Astrocyte (in vitro differentiated cells and primary cell): ENCODE data around the gene NAALADL2. TPM values are rescaled to one million over a fixed set of nuclear protein-coding genes. Genes with fewer than 3 reads are reported as not detected.

Experiments
- DNase-seq: peaks from one replicate; pipeline ENCODE4 v3.0.0-alpha.2; 2010; ENCODE audit warnings: low read depth
- FAIRE-seq: peaks from 2 replicates; lab custom pipeline; 2011; peaks lifted over from hg19 to GRCh38; lab: Jason Lieb, UNC
- H2AFZ ChIP-seq: 2 replicates; pipeline ENCODE4 v1.6.0; 2012; ENCODE audit warnings: low read depth, low read length, inconsistent platforms
- H3K27ac ChIP-seq: 2 replicates; pipeline ENCODE4 v1.5.1; 2011; ENCODE audit warnings: low read depth, low read length, inconsistent platforms
- H3K27me3 ChIP-seq: 2 replicates; pipeline ENCODE4 v1.6.0; 2011; ENCODE audit warnings: low read length, inconsistent platforms; ENCODE audit not compliant: insufficient read depth
- H3K36me3 ChIP-seq: 2 replicates; pipeline ENCODE4 v1.5.1; 2011; ENCODE audit warnings: low read length, inconsistent platforms; ENCODE audit not compliant: insufficient read depth
- H3K4me1 ChIP-seq: 2 replicates; pipeline ENCODE4 v1.5.1; 2011; ENCODE audit warnings: low read length, inconsistent platforms; ENCODE audit not compliant: insufficient read depth
- H3K4me2 ChIP-seq: 2 replicates; pipeline ENCODE4 v1.6.0; 2012; ENCODE audit warnings: low read length, inconsistent platforms
- H3K4me3 ChIP-seq: 2 replicates; pipeline ENCODE4 v1.5.1; 2011; ENCODE audit warnings: low read depth, mild to moderate bottlenecking, low read length, inconsistent platforms; ENCODE audit not compliant: insufficient read depth
- H3K79me2 ChIP-seq: 2 replicates; pipeline ENCODE4 v1.6.0; 2012; ENCODE audit warnings: mild to moderate bottlenecking, low read length, inconsistent platforms; ENCODE audit not compliant: insufficient read depth
- H3K9ac ChIP-seq: 2 replicates; pipeline ENCODE4 v1.6.0; 2012; ENCODE audit warnings: mild to moderate bottlenecking, low read length, inconsistent platforms
- H3K9me3 ChIP-seq: 2 replicates; pipeline ENCODE4 v1.5.1; 2012; ENCODE audit warnings: low read depth, mild to moderate bottlenecking, low read length, inconsistent platforms; ENCODE audit not compliant: insufficient read depth
- H4K20me1 ChIP-seq: 2 replicates; pipeline ENCODE4 v1.6.0; 2012; ENCODE audit warnings: low read length, inconsistent platforms; ENCODE audit not compliant: insufficient read depth
- H3K27ac Mint-ChIP-seq: one replicate; pipeline ENCODE4 v1.8.0; 2021; ENCODE audit warnings: mild to moderate bottlenecking, mixed read lengths; ENCODE audit not compliant: unreplicated experiment
- H3K27me3 Mint-ChIP-seq: one replicate; pipeline ENCODE4 v1.8.0; 2021; ENCODE audit warnings: low read depth, mixed read lengths; ENCODE audit not compliant: unreplicated experiment
- H3K36me3 Mint-ChIP-seq: one replicate; pipeline ENCODE4 v1.8.0; 2021; ENCODE audit warnings: low read depth, mixed read lengths; ENCODE audit not compliant: unreplicated experiment
- H3K4me1 Mint-ChIP-seq: one replicate; pipeline ENCODE4 v1.8.0; 2021; ENCODE audit warnings: low read depth, mixed read lengths; ENCODE audit not compliant: unreplicated experiment
- H3K4me3 Mint-ChIP-seq: one replicate; pipeline ENCODE4 v1.8.0; 2021; ENCODE audit warnings: mild to moderate bottlenecking, moderate library complexity, mixed read lengths; ENCODE audit not compliant: unreplicated experiment
- H3K9me3 Mint-ChIP-seq: one replicate; pipeline ENCODE4 v1.8.0; 2021; ENCODE audit warnings: mild to moderate bottlenecking, mixed read lengths; ENCODE audit not compliant: unreplicated experiment
- EZH2 ChIP-seq: IDR thresholded peaks from 2 replicates; pipeline ENCODE4 v1.6.1; 2012; ENCODE audit warnings: mild to moderate bottlenecking, low read length, inconsistent platforms; ENCODE audit not compliant: insufficient read depth
- total RNA-seq: library from RNA; stranded (reverse); gene quantifications from 2 replicates; pipeline ENCODE4 v1.2.1, GENCODE V29; 2021
- TF ChIP-seq, protein P1 (sequence below): IDR thresholded peaks from 2 replicates; pipeline ENCODE4 v1.5.1; 2011; ENCODE audit warnings: low read depth, mild to moderate bottlenecking, inconsistent platforms, low read length, moderate library complexity; ENCODE audit not compliant: insufficient read depth

The NAALADL2 gene
- total RNA-seq, 1 donor from 2014 or later = 2.7 TPM

DNA sequence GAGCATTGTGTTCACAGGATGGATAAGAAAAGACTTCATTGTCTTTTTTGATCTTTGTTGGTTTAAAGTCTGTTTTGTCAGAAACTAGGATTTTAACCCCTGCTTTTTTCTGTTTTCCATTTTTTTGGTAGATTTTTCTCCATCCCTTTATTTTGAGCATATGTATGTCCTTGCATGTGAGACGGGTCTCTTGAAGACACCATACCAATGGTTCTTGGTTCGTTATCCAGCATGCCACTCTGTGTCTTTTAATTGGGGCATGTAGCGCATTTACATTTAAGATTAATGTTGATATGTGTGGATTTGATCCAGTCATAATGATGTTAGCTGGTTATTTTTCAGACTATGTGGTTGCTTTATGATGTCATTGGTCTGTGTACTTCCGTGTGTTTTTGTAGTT lies 687.0 kb downstream of the NAALADL2 start:
- Histone ChIP-seq H3K36me3 (no peaks in the 10 kb centered on the region), H3K79me2 (no peaks in the 10 kb centered on the region), H3K4me1 (no peaks in the 10 kb centered on the region), H3K27me3 (no peaks in the 10 kb centered on the region), H2AFZ (no peak overlapping the region), H4K20me1 (no peaks in the 10 kb centered on the region), H3K4me2 (no peak overlapping the region), H3K27ac (no peak overlapping the region), H3K9ac (no peak overlapping the region), H3K4me3 (no peak overlapping the region), H3K9me3 (no peaks in the 10 kb centered on the region)
- no peaks in the 10 kb centered on the region for H3K27me3 Mint-ChIP-seq
- TF ChIP-seq, protein P1, sequence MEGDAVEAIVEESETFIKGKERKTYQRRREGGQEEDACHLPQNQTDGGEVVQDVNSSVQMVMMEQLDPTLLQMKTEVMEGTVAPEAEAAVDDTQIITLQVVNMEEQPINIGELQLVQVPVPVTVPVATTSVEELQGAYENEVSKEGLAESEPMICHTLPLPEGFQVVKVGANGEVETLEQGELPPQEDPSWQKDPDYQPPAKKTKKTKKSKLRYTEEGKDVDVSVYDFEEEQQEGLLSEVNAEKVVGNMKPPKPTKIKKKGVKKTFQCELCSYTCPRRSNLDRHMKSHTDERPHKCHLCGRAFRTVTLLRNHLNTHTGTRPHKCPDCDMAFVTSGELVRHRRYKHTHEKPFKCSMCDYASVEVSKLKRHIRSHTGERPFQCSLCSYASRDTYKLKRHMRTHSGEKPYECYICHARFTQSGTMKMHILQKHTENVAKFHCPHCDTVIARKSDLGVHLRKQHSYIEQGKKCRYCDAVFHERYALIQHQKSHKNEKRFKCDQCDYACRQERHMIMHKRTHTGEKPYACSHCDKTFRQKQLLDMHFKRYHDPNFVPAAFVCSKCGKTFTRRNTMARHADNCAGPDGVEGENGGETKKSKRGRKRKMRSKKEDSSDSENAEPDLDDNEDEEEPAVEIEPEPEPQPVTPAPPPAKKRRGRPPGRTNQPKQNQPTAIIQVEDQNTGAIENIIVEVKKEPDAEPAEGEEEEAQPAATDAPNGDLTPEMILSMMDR = no peak
- no peak for TF ChIP-seq EZH2
- FAIRE-seq = no peak
- H3K27ac Mint-ChIP-seq = no peak overlapping the region
- no peaks in the 10 kb centered on the region for H3K36me3 Mint-ChIP-seq
- peaks cover 1% of the 10 kb centered on the region for H3K9me3 Mint-ChIP-seq
- no peaks in the 10 kb centered on the region for H3K4me1 Mint-ChIP-seq
- no peak overlapping the region for H3K4me3 Mint-ChIP-seq
- DNase-seq = no peak

DNA sequence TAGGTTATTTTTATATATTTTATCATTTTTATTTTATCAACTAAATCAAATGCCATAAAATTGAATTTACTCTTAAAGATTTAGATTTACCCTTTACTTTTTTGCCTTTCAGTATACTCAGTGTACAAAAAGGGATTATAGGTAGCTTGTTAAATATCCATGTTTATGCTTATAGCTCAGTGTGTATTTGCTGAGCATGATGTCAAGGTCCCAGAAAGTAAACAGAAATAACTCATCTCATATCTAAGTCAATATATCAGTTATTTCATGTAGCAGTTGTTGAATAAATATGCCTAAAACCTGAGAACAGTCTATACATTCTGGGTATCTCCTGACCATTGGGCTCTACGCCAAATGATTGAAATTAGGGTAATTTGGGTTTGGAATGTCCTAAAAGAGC lies 693.8 kb downstream of the NAALADL2 start:
- H3K36me3 Mint-ChIP-seq = no peaks in the 10 kb centered on the region
- H3K4me2 ChIP-seq = no peak overlapping the region
- FAIRE-seq (no peak), DNase-seq (no peak)
- no peaks in the 10 kb centered on the region for H4K20me1 ChIP-seq
- no peaks in the 10 kb centered on the region for H3K4me1 Mint-ChIP-seq
- no peaks in the 10 kb centered on the region for H3K4me1 ChIP-seq
- no peaks in the 10 kb centered on the region for H3K27me3 Mint-ChIP-seq
- H3K4me3 ChIP-seq = no peak overlapping the region
- H3K36me3 ChIP-seq = no peaks in the 10 kb centered on the region
- TF ChIP-seq, protein P1 = no peak
- TF ChIP-seq EZH2 = no peak
- H3K27ac Mint-ChIP-seq = no peak overlapping the region
- no peak overlapping the region for H2AFZ ChIP-seq
- no peaks in the 10 kb centered on the region for H3K9me3 Mint-ChIP-seq
- H3K9me3 ChIP-seq = no peaks in the 10 kb centered on the region
- no peaks in the 10 kb centered on the region for H3K79me2 ChIP-seq
- no peaks in the 10 kb centered on the region for H3K27me3 ChIP-seq
- H3K27ac ChIP-seq = no peak overlapping the region
- no peak overlapping the region for H3K9ac ChIP-seq
- H3K4me3 Mint-ChIP-seq = no peak overlapping the region

DNA sequence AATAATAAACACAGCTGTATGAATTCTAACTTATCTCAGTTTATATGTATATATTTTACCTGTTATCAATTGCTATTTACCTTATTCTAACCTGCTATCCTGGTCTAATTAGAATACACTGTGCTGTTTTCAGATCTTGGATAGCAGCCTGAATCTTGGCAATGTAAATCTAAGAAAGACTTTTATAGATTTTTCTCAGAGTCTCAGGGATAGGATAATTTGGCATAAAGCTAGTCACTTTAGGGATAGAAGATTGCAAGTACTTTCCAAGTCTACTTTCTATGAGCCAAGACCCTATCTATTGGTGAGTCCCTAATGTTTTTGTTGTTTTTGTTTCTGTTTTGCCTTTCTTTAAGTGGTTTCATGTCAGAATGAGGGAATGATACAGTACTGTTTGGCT lies 695.7 kb downstream of the NAALADL2 start:
- Histone ChIP-seq H3K4me3 (no peak overlapping the region), H2AFZ (no peak overlapping the region), H3K27me3 (no peaks in the 10 kb centered on the region), H3K9me3 (no peaks in the 10 kb centered on the region), H4K20me1 (no peaks in the 10 kb centered on the region), H3K4me1 (no peaks in the 10 kb centered on the region), H3K79me2 (no peaks in the 10 kb centered on the region), H3K36me3 (no peaks in the 10 kb centered on the region), H3K4me2 (no peak overlapping the region), H3K9ac (no peak overlapping the region), H3K27ac (no peak overlapping the region)
- DNase-seq = no peak
- FAIRE-seq = no peak
- Mint-ChIP-seq H3K4me1 (no peaks in the 10 kb centered on the region), H3K27me3 (no peaks in the 10 kb centered on the region), H3K9me3 (no peaks in the 10 kb centered on the region), H3K36me3 (no peaks in the 10 kb centered on the region), H3K27ac (no peak overlapping the region), H3K4me3 (no peak overlapping the region)
- TF ChIP-seq EZH2 = no peak
- TF ChIP-seq, protein P1 = no peak
